Naive thymus-derived CD8-positive, alpha-beta T cell (primary cell): ENCODE data around the gene CCL17. TPM values are rescaled to one million over a fixed set of nuclear protein-coding genes. Genes with fewer than 3 reads are reported as not detected.

Source experiments
- ATAC-seq, 2 donors: fragments of 150-1000 bp; cut with Tn5 transposase in 1 of 2; sonication (Bioruptor Pico), chemical (Tn5 transposase) in 1 of 2; 1 replicate in 1 of 2; 2 replicates in 1 of 2; pipeline ENCODE4 v1.10.0; 2021; ENCODE audit warnings: mild to moderate bottlenecking in 2 of 2, moderate library complexity in 2 of 2
- POLR2A ChIA-PET: fragments of 350-600 bp; sonication (Branson Sonifier 250); formaldehyde crosslinking; loops from one replicate; lab custom pipeline; 2021; ENCODE audit warnings: antibody characterized with exemption; lab: Charles Lee
- DNase-seq, 10 donors: peaks; one replicate each; pipeline versions ENCODE4 v3.0.0 to v3.0.0-alpha.2; 2020 to 2022
- H3K27ac Mint-ChIP-seq, 10 donors: one replicate each; pipeline ENCODE4 v1.8.0; 2020 to 2022; ENCODE audit warnings: mild to moderate bottlenecking in 10 of 10, mixed read lengths in 10 of 10, moderate library complexity in 4 of 10, inconsistent platforms in 1 of 10
- H3K27me3 Mint-ChIP-seq, 5 donors: one replicate each; pipeline ENCODE4 v1.8.0; 2021 to 2022; ENCODE audit warnings: mixed read lengths in 5 of 5
- H3K36me3 Mint-ChIP-seq, 3 donors: one replicate each; pipeline ENCODE4 v1.8.0; 2020 to 2022; ENCODE audit warnings: mixed read lengths in 3 of 3, mild to moderate bottlenecking in 2 of 3, inconsistent platforms in 1 of 3
- H3K4me1 Mint-ChIP-seq, 4 donors: one replicate each; pipeline ENCODE4 v1.8.0; 2021 to 2022; ENCODE audit warnings: mixed read lengths in 4 of 4
- H3K4me3 Mint-ChIP-seq, 10 donors: one replicate each; pipeline ENCODE4 v1.8.0; 2020 to 2022; ENCODE audit warnings: mild to moderate bottlenecking in 10 of 10, mixed read lengths in 10 of 10, moderate library complexity in 6 of 10, inconsistent platforms in 1 of 10
- H3K9me3 Mint-ChIP-seq, 9 donors: one replicate each; pipeline ENCODE4 v1.8.0; 2020 to 2022; ENCODE audit warnings: mixed read lengths in 9 of 9, mild to moderate bottlenecking in 3 of 9, inconsistent platforms in 1 of 9, moderate library complexity in 1 of 9
- polyA plus RNA-seq, 3 donors: library from polyadenylated mRNA; unstranded; fragments of 300-500 nt; fragmentation: Illumina TruSeq; gene quantifications; one replicate each; pipeline ENCODE4 v1.2.3, GENCODE V29; 2021
- total RNA-seq, 8 experiments: library from RNA in 2 of 8; stranded (reverse) in 2 of 8; gene quantifications; one replicate each; pipeline ENCODE4 v1.2.3 and lab custom pipeline; 2021 to 2026

Gene CCL17
- not detected for total RNA-seq
- not detected for polyA plus RNA-seq
- total RNA-seq (lab: John Stamatoyannopoulos, UW) = 0 to 0.06 (median 0) reads per million in 6 experiments

- Mint-ChIP-seq H3K4me3 (no peak within 1 kb of the TSS), H3K27ac (peak within 1 kb of the TSS in 2 of 10 donors; percentile 6 to 57), H3K27me3 (peaks cover 0 to 2% (median 0%) of the 10 kb centered on the region in 5 donors), H3K36me3 (no peaks in the 10 kb centered on the region), H3K9me3 (no peaks in the 10 kb centered on the region), H3K4me1 (peaks cover 0 to 7% (median 4%) of the 10 kb centered on the region in 4 donors)
- POLR2A ChIA-PET = no interaction called here
- no peak for ATAC-seq
- no peak for DNase-seq
These were observed at the start of gene CCL17 for GRCh38 chr16:57403965-57404817. CCL17 (plus strand) TSS chr16:57404767; CDS start chr16:57413933, 9,166 bp downstream.

GRCh38 chr16:57355898-57356414, 48.6 kb upstream of the CCL17 start:
- H3K36me3 Mint-ChIP-seq = no peaks in the 10 kb centered on the region
- H3K4me3 Mint-ChIP-seq = no peak overlapping the region
- peaks cover 0 to 7% (median 3%) of the 10 kb centered on the region in 5 donors for H3K27me3 Mint-ChIP-seq
- POLR2A ChIA-PET = interaction anchor here (0.7 kb wide), 1 partner anchor 50 kb away, joined by 4 read pairs; no protein-coding TSS in a partner anchor
- ATAC-seq (no peak), DNase-seq (no peak)
- H3K4me1 Mint-ChIP-seq = peaks cover 0 to 7% (median 0%) of the 10 kb centered on the region in 4 donors
- H3K27ac Mint-ChIP-seq = no peak overlapping the region
- H3K9me3 Mint-ChIP-seq = no peaks in the 10 kb centered on the region

GRCh38 chr16:57356547-57356946, 48.0 kb upstream of the CCL17 start:
- no peaks in the 10 kb centered on the region for H3K9me3 Mint-ChIP-seq

GRCh38 chr16:57357330-57358085, 47.1 kb upstream of the CCL17 start:
- no peak for ATAC-seq

More at GRCh38 chr16:57356547-57356946, 48.0 kb upstream of the CCL17 start:
- no peak overlapping the region for H3K4me3 Mint-ChIP-seq
- H3K4me1 Mint-ChIP-seq = peaks cover 0 to 7% (median 0%) of the 10 kb centered on the region in 4 donors
- ATAC-seq (no peak), DNase-seq (no peak)
- no peaks in the 10 kb centered on the region for H3K36me3 Mint-ChIP-seq
- H3K27me3 Mint-ChIP-seq = peaks cover 0 to 7% (median 3%) of the 10 kb centered on the region in 5 donors
- POLR2A ChIA-PET = no interaction called here
- peak overlapping the region in 2 of 10 donors; percentile 24 to 42 for H3K27ac Mint-ChIP-seq

GRCh38 chr16:57358086-57358420, 46.5 kb upstream of the CCL17 start:
- no peaks in the 10 kb centered on the region for H3K9me3 Mint-ChIP-seq
- DNase-seq = no peak
- no peak overlapping the region for H3K4me3 Mint-ChIP-seq
- peak overlapping the region in 2 of 10 donors; percentile 5 to 67 for H3K27ac Mint-ChIP-seq
- H3K4me1 Mint-ChIP-seq = peaks cover 0 to 7% (median 0%) of the 10 kb centered on the region in 4 donors
- peaks cover 0 to 2% (median 0%) of the 10 kb centered on the region in 5 donors for H3K27me3 Mint-ChIP-seq
- H3K36me3 Mint-ChIP-seq = no peaks in the 10 kb centered on the region
- ATAC-seq = no peak
- POLR2A ChIA-PET = no interaction called here

More at GRCh38 chr16:57357330-57358085, 47.1 kb upstream of the CCL17 start:
- no peaks in the 10 kb centered on the region for H3K9me3 Mint-ChIP-seq
- POLR2A ChIA-PET = no interaction called here
- no peak for DNase-seq
- no peaks in the 10 kb centered on the region for H3K36me3 Mint-ChIP-seq
- H3K27ac Mint-ChIP-seq = peak overlapping the region in 3 of 10 donors; percentile 5 to 67 (median 29)
- no peak overlapping the region for H3K4me3 Mint-ChIP-seq
- peaks cover 0 to 7% (median 0%) of the 10 kb centered on the region in 4 donors for H3K4me1 Mint-ChIP-seq
- H3K27me3 Mint-ChIP-seq = peaks cover 0 to 2% (median 0%) of the 10 kb centered on the region in 5 donors

GRCh38 chr16:57358527-57359095, 46.0 kb upstream of the CCL17 start, which contains the start of gene CCL22:
CCL22 (plus strand) TSS chr16:57358783; CDS start chr16:57358817, 34 bp downstream.
- H3K36me3 Mint-ChIP-seq = no peaks in the 10 kb centered on the region
- H3K27me3 Mint-ChIP-seq = peaks cover 0 to 1% (median 0%) of the 10 kb centered on the region in 5 donors
- DNase-seq (no peak), ATAC-seq (no peak)
- peaks cover 0 to 7% (median 0%) of the 10 kb centered on the region in 4 donors for H3K4me1 Mint-ChIP-seq
- POLR2A ChIA-PET = no interaction called here
- H3K4me3 Mint-ChIP-seq = no peak within 1 kb of the TSS
- H3K9me3 Mint-ChIP-seq = no peaks in the 10 kb centered on the region
- peak within 1 kb of the TSS in 3 of 10 donors; percentile 5 to 75 (median 67) for H3K27ac Mint-ChIP-seq

- Mint-ChIP-seq H3K27me3 (peaks cover 0 to 10% (median 5%) of the 10 kb centered on the region in 5 donors), H3K4me1 (peaks cover 0 to 7% (median 0%) of the 10 kb centered on the region in 4 donors), H3K4me3 (no peak overlapping the region), H3K36me3 (no peaks in the 10 kb centered on the region), H3K9me3 (no peaks in the 10 kb centered on the region), H3K27ac (peak overlapping the region in 1 of 10 donors; percentile 57)
- POLR2A ChIA-PET = no interaction called here
- no peak for DNase-seq
- no peak for ATAC-seq
These were observed 44.1 kb upstream of the CCL17 start for GRCh38 chr16:57360321-57360935.

- no peak for DNase-seq
- POLR2A ChIA-PET = interaction anchor here (0.7 kb wide), 1 partner anchor 467 kb away, joined by 4 read pairs; no protein-coding TSS in a partner anchor
- H3K36me3 Mint-ChIP-seq = no peaks in the 10 kb centered on the region
These were observed 43.2 kb upstream of the CCL17 start for GRCh38 chr16:57361404-57361803.

GRCh38 chr16:57364143-57364542, 40.4 kb upstream of the CCL17 start:
- Mint-ChIP-seq H3K4me3 (no peak overlapping the region), H3K9me3 (no peaks in the 10 kb centered on the region), H3K27ac (peak overlapping the region in 2 of 10 donors; percentile 12 to 46), H3K36me3 (no peaks in the 10 kb centered on the region), H3K27me3 (peaks cover 6 to 22% (median 20%) of the 10 kb centered on the region in 5 donors), H3K4me1 (peaks cover 0 to 3% (median 0%) of the 10 kb centered on the region in 4 donors)
- DNase-seq = no peak
- ATAC-seq = no peak
- POLR2A ChIA-PET = no interaction called here

More at GRCh38 chr16:57361404-57361803, 43.2 kb upstream of the CCL17 start:
- Mint-ChIP-seq H3K9me3 (no peaks in the 10 kb centered on the region), H3K4me3 (no peak overlapping the region), H3K4me1 (peaks cover 0 to 7% (median 0%) of the 10 kb centered on the region in 4 donors), H3K27me3 (peaks cover 2 to 15% (median 10%) of the 10 kb centered on the region in 5 donors), H3K27ac (no peak overlapping the region)
- ATAC-seq = no peak

GRCh38 chr16:57366544-57367040, 38.0 kb upstream of the CCL17 start:
- ATAC-seq = no peak
- Mint-ChIP-seq H3K27me3 (peaks cover 6 to 22% (median 20%) of the 10 kb centered on the region in 5 donors), H3K4me1 (peaks cover 0 to 3% (median 0%) of the 10 kb centered on the region in 4 donors), H3K36me3 (no peaks in the 10 kb centered on the region), H3K27ac (no peak overlapping the region), H3K9me3 (no peaks in the 10 kb centered on the region), H3K4me3 (no peak overlapping the region)
- POLR2A ChIA-PET = no interaction called here
- no peak for DNase-seq

- ATAC-seq = no peak
- POLR2A ChIA-PET = no interaction called here
These were observed 37.3 kb upstream of the CCL17 start for GRCh38 chr16:57367116-57367752.

More at GRCh38 chr16:57367116-57367752, 37.3 kb upstream of the CCL17 start:
- H3K4me1 Mint-ChIP-seq = peaks cover 0 to 3% (median 0%) of the 10 kb centered on the region in 4 donors
- no peak for DNase-seq
- H3K36me3 Mint-ChIP-seq = no peaks in the 10 kb centered on the region
- no peak overlapping the region for H3K4me3 Mint-ChIP-seq
- H3K27ac Mint-ChIP-seq = peak overlapping the region in 3 of 10 donors; percentile 10 to 53 (median 39)
- H3K27me3 Mint-ChIP-seq = peaks cover 6 to 22% (median 20%) of the 10 kb centered on the region in 5 donors
- H3K9me3 Mint-ChIP-seq = no peaks in the 10 kb centered on the region
